Suprapubic skin (tissue), 4 donors: ENCODE measurements around the gene ANKRD9. TPM values are rescaled to one million over a fixed set of nuclear protein-coding genes. Genes with fewer than 3 reads are reported as not detected.

ENCODE experiments used
- DNase-seq, 2 donors: peaks; one replicate each; pipeline ENCODE4 v3.0.0-alpha.2; 2019; ENCODE audit warnings: low spot score in 2 of 2
- H3K27ac ChIP-seq: fragments of 200-600 bp; sonication (generic); one replicate; pipeline ENCODE4 v1.5.1; 2019
- H3K27me3 ChIP-seq: fragments of 200-600 bp; sonication (generic); one replicate; pipeline ENCODE4 v1.5.1; 2019
- H3K36me3 ChIP-seq: fragments of 200-600 bp; sonication (generic); one replicate; pipeline ENCODE4 v1.5.1; 2019
- H3K4me1 ChIP-seq: fragments of 200-600 bp; sonication (generic); one replicate; pipeline ENCODE4 v1.5.1; 2019
- H3K4me3 ChIP-seq: fragments of 200-600 bp; sonication (generic); one replicate; pipeline ENCODE4 v1.5.1; 2019; ENCODE audit warnings: mild to moderate bottlenecking
- H3K9me3 ChIP-seq: fragments of 200-600 bp; sonication (generic); one replicate; pipeline ENCODE4 v1.5.1; 2019
- EP300 ChIP-seq: sonication (generic); formaldehyde crosslinking; IDR thresholded peaks from one replicate; pipeline ENCODE4 v1.6.1; 2017; ENCODE audit warnings: antibody characterized with exemption
- POLR2A ChIP-seq, 2 donors: fragments of 450-650 bp; IDR thresholded peaks; one replicate each; pipeline ENCODE4 v1.6.1; 2017; ENCODE audit warnings: antibody characterized with exemption in 2 of 2, mild to moderate bottlenecking in 2 of 2, moderate library complexity in 2 of 2
- POLR2AphosphoS5 ChIP-seq, 3 donors: sonication (generic); formaldehyde crosslinking; IDR thresholded peaks; one replicate each; pipeline ENCODE4 v1.6.1; 2017; ENCODE audit warnings: antibody characterized with exemption in 3 of 3
- WGBS: methylation state at CpG from one replicate; pipeline ENCODE4 v1.1.5; 2018; 5-methylcytosine and 5-hydroxymethylcytosine counted together
- total RNA-seq, 4 donors: library from RNA; depleted of rRNA; stranded (reverse); fragments of >200 nt; gene quantifications; one replicate each; pipeline ENCODE4 v1.1.0, GENCODE V29; 2016
- TF ChIP-seq, protein P1 (sequence below), 2 donors: fragments of 200-600 bp in 1 of 2; fragments of 450-650 bp in 1 of 2; sonication (generic) in 1 of 2; IDR thresholded peaks; one replicate each; pipeline ENCODE4 v1.5.1; 2016 to 2019; ENCODE audit warnings: antibody characterized with exemption in 2 of 2, mild to moderate bottlenecking in 1 of 2, moderate library complexity in 1 of 2

The ANKRD9 gene
- total RNA-seq, 4 donors from 2014 or later: 48.4 to 60.1 (median 54.4) TPM

DNA sequence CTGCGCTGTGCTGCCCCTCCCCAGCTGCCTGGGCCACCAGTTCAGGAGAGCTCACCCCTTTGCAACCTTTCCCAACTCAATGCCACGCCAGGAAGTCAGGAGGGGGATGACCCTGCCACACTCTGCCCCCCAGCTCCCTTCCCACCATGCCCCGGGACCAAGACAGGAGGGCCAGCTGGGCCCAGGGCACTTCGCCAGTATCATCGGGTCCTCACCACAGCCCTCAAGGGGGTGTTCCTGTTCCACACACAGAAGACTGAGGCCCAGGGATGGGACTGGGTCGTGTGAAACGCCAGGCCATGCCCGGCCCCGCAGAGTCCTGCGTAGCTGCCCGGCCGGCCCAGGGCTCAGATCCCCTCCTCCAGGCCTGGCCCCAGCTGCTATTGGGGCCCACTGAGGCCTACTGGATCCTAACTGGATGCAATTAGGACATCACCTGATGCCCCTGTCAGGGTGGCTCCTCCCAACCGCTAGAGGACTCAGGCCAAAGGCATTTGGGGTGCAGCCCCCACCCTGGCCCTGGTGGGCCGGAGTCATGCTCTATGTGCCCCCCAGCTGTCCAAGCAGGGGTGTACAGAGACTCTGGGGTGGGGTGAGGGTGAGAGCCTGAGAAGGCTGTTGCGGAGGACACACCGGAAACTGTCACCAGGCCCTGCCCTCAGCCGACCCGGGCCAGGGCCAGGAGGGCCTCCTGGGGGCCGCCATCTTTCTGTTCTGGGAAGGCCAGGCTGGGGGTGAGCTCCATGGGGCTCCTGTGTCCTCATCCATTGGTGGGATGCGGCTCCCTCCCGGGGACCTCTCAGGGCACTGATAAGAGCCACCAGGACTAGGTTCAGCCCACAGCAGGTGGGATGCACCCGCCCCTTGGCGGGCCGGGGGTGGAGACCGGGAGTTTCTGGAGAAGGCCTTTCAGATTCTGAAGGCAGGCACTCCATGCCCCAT lies 29.3 kb upstream of the ANKRD9 start:
- DNase-seq: no peak
- H3K4me3 ChIP-seq: no peak overlapping the region
- H3K4me1 ChIP-seq: peaks cover 8% of the 10 kb centered on the region
- no peaks in the 10 kb centered on the region for H3K27me3 ChIP-seq
- no peaks in the 10 kb centered on the region for H3K9me3 ChIP-seq
- no peaks in the 10 kb centered on the region for H3K36me3 ChIP-seq
- H3K27ac ChIP-seq: no peak overlapping the region
- 93% methylated on average over 3 of the region's 25 CpGs for WGBS
- TF ChIP-seq POLR2A (IDR thresholded peaks at IDR 0.05): no peak
- TF ChIP-seq, protein P1, sequence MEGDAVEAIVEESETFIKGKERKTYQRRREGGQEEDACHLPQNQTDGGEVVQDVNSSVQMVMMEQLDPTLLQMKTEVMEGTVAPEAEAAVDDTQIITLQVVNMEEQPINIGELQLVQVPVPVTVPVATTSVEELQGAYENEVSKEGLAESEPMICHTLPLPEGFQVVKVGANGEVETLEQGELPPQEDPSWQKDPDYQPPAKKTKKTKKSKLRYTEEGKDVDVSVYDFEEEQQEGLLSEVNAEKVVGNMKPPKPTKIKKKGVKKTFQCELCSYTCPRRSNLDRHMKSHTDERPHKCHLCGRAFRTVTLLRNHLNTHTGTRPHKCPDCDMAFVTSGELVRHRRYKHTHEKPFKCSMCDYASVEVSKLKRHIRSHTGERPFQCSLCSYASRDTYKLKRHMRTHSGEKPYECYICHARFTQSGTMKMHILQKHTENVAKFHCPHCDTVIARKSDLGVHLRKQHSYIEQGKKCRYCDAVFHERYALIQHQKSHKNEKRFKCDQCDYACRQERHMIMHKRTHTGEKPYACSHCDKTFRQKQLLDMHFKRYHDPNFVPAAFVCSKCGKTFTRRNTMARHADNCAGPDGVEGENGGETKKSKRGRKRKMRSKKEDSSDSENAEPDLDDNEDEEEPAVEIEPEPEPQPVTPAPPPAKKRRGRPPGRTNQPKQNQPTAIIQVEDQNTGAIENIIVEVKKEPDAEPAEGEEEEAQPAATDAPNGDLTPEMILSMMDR (IDR thresholded peaks at IDR 0.05): no peak
- TF ChIP-seq POLR2AphosphoS5 (IDR thresholded peaks at IDR 0.05): no peak
- TF ChIP-seq EP300: no peak

DNA sequence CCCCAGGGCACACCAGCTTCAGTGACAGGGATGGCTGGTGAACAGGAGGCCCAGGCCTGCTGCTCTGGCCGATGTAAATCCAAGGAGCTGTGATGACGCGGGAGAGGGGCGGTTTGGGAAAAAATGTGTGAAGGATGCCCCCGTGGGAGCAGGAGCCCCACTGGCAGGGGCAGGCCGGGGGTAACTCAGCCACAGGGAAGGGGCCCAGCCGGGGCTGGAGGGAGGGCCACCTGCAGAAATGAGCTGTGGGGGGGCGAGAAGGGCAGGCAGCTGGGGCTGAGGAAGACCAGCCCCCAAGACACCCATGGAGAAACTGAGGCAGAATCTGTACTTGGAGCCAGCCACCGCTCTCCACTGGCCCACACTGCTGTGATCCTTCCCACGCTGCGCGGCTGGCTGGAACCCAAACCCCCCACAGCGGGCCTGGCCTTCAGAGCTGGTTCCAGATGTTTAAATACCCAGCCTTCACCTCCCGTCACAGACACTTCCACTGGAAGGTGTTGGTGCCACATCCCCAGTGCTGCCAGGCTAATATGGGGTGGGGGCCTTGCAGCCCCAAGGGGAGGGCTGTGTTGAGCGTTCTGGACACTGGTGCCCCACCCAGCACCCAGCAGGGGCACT lies 28.5 kb upstream of the ANKRD9 start:
- 63% methylated on average over 13 of the region's 15 CpGs for WGBS
- Histone ChIP-seq H3K4me1 (peaks cover 8% of the 10 kb centered on the region), H3K4me3 (no peak overlapping the region), H3K9me3 (no peaks in the 10 kb centered on the region), H3K36me3 (no peaks in the 10 kb centered on the region), H3K27ac (no peak overlapping the region), H3K27me3 (no peaks in the 10 kb centered on the region)
- no peak for DNase-seq
- TF ChIP-seq POLR2AphosphoS5 (IDR thresholded peaks at IDR 0.05): no peak
- no peak for TF ChIP-seq POLR2A (IDR thresholded peaks at IDR 0.05)
- TF ChIP-seq EP300: no peak
- TF ChIP-seq, protein P1 (IDR thresholded peaks at IDR 0.05): no peak

DNA sequence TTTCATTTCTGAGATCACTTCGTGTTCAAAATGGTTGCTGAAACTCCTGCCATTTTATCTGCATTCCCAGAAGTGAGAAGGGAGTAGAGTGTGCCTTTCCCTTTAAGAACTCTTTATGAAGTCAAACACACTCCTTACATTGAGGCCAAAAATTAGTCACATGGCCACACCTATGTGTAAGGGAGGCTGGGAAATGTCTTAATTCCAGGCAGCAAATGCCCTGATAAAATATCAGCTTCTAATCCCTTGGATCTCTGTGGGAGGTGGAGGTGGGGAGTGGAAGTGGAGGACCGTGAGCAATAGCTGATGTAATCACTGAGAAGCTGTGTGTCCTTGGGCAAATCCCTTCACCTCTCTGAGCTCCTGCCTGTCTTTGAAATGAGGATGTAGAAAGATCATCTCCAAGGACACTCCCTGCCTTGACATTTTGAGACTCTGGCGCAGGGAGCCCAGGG lies 22.7 kb upstream of the ANKRD9 start:
- Histone ChIP-seq H3K27ac (no peak overlapping the region), H3K4me3 (no peak overlapping the region), H3K4me1 (peaks cover 21% of the 10 kb centered on the region), H3K9me3 (no peaks in the 10 kb centered on the region), H3K27me3 (no peaks in the 10 kb centered on the region), H3K36me3 (no peaks in the 10 kb centered on the region)
- WGBS: 77% methylated on average over 3 of the region's 3 CpGs
- DNase-seq: no peak
- TF ChIP-seq, protein P1 (IDR thresholded peaks at IDR 0.05): no peak
- no peak for TF ChIP-seq POLR2A (IDR thresholded peaks at IDR 0.05)
- no peak for TF ChIP-seq EP300
- TF ChIP-seq POLR2AphosphoS5 (IDR thresholded peaks at IDR 0.05): no peak

DNA sequence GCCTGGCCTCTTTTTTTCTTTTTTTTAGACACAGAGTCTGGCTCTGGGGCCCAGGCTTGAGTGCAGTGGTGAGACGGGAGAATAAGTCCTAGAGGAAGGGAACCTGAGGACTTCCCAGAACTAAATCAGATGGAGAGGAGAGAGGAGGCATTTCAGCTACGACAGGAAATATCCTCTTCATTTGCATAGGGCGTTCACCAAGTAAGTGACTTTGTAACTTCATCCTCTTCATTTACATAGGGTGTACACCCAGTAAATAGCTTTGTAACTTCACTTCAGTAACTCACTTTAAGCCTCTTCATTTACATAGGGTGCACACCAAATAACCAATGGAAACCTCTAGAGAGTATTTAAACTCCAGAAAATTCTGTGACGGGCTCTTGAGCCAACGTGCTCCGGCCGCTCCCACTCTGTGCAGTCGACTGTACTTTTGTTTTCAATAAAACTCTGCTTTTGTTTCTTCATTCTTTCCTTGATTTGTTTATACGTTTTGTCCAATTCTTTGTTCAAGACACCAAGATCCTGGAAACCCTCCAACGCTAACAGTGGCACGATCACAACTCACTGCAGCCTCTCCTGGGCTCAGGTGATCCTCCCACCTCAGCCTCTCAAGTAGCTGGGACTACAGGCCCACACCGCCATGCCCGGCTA lies 21.4 kb upstream of the ANKRD9 start:
- no peaks in the 10 kb centered on the region for H3K9me3 ChIP-seq
- TF ChIP-seq, protein P1 (IDR thresholded peaks at IDR 0.05): no peak
- no peak for TF ChIP-seq POLR2AphosphoS5 (IDR thresholded peaks at IDR 0.05)
- TF ChIP-seq POLR2A (IDR thresholded peaks at IDR 0.05): no peak
- TF ChIP-seq EP300: no peak
- peak overlapping the region; percentile 69 for H3K27ac ChIP-seq
- no peak for DNase-seq
- no peaks in the 10 kb centered on the region for H3K27me3 ChIP-seq
- no peak overlapping the region for H3K4me3 ChIP-seq
- no peaks in the 10 kb centered on the region for H3K36me3 ChIP-seq
- 46% methylated on average over 13 of the region's 13 CpGs for WGBS
- peaks cover 23% of the 10 kb centered on the region for H3K4me1 ChIP-seq
